Activated T-cell treated with anti-CD3 and anti-CD28 coated beads, Interleukin-2, amount 50 U/mL, for 72 hours (primary cell): Measurements from ENCODE around the gene GPR37L1. TPM values are rescaled to one million over a fixed set of nuclear protein-coding genes. Genes with fewer than 3 reads are reported as not detected.
A peak's percentile ranks its signal among the peaks of the same experiment; 100 is the strongest.

Source experiments
- ATAC-seq, 2 donors: fragments of 150-1000 bp; cut with Tn5 transposase; replicated peaks in 1 of 2; 2 replicates each; pipeline ENCODE4 v1.10.0; 2021; ENCODE audit warnings: moderate library complexity in 2 of 2, mild to moderate bottlenecking in 1 of 2
- DNase-seq, 2 donors: peaks; one replicate each; pipeline ENCODE4 v3.0.0; 2021 to 2022; ENCODE audit warnings: mixed read lengths in 1 of 2
- H3K27ac Mint-ChIP-seq: one replicate; pipeline ENCODE4 v1.8.0; 2022; ENCODE audit warnings: mild to moderate bottlenecking, moderate library complexity, mixed read lengths
- H3K27me3 Mint-ChIP-seq: one replicate; pipeline ENCODE4 v1.8.0; 2022; ENCODE audit warnings: low read depth, mixed read lengths
- H3K36me3 Mint-ChIP-seq, 2 donors: one replicate each; pipeline ENCODE4 v1.8.0; 2022; ENCODE audit warnings: mixed read lengths in 2 of 2, mild to moderate bottlenecking in 1 of 2; ENCODE audit not compliant: insufficient read depth in 2 of 2
- H3K4me1 Mint-ChIP-seq: one replicate; pipeline ENCODE4 v1.8.0; 2022; ENCODE audit warnings: low read depth, mixed read lengths
- H3K4me3 Mint-ChIP-seq, 2 donors: one replicate each; pipeline ENCODE4 v1.8.0; 2022; ENCODE audit warnings: mild to moderate bottlenecking in 2 of 2, mixed read lengths in 2 of 2, moderate library complexity in 2 of 2
- H3K9me3 Mint-ChIP-seq, 2 donors: one replicate each; pipeline ENCODE4 v1.8.0; 2022; ENCODE audit warnings: mixed read lengths in 2 of 2
- total RNA-seq, 2 donors: library from RNA; stranded (reverse); gene quantifications; one replicate each; pipeline ENCODE4 v1.2.3, GENCODE V29; 2022

GPR37L1 gene
- total RNA-seq, 2 donors from 2014 or later: not detected

GRCh38 chr1:202146279-202146678 is 23.6 kb downstream of the GPR37L1 start:
- H3K36me3 Mint-ChIP-seq: peaks cover 15 to 19% of the 10 kb centered on the region in 2 donors
- H3K27ac Mint-ChIP-seq: no peak overlapping the region
- ATAC-seq: no peak
- peaks cover 47% of the 10 kb centered on the region for H3K4me1 Mint-ChIP-seq
- no peak for DNase-seq
- H3K9me3 Mint-ChIP-seq: no peaks in the 10 kb centered on the region
- peak overlapping the region in 1 of 2 donors; percentile 47 for H3K4me3 Mint-ChIP-seq
- H3K27me3 Mint-ChIP-seq: no peaks in the 10 kb centered on the region

GRCh38 chr1:202146993-202147392 is 24.3 kb downstream of the GPR37L1 start:
- no peak overlapping the region for H3K27ac Mint-ChIP-seq
- DNase-seq (no peak), ATAC-seq (no peak)
- H3K4me3 Mint-ChIP-seq: no peak overlapping the region
- peaks cover 44% of the 10 kb centered on the region for H3K4me1 Mint-ChIP-seq
- H3K36me3 Mint-ChIP-seq: peaks cover 15 to 24% of the 10 kb centered on the region in 2 donors
- H3K27me3 Mint-ChIP-seq: no peaks in the 10 kb centered on the region
- no peaks in the 10 kb centered on the region for H3K9me3 Mint-ChIP-seq

GRCh38 chr1:202148391-202148790 is 25.7 kb downstream of the GPR37L1 start:
- Mint-ChIP-seq H3K4me3 (no peak overlapping the region), H3K36me3 (peaks cover 15 to 34% of the 10 kb centered on the region in 2 donors), H3K27ac (peak overlapping the region; percentile 5), H3K4me1 (peaks cover 32% of the 10 kb centered on the region), H3K27me3 (no peaks in the 10 kb centered on the region), H3K9me3 (no peaks in the 10 kb centered on the region)
- DNase-seq (no peak), ATAC-seq (no peak)

- no peak for DNase-seq
- Mint-ChIP-seq H3K36me3 (peaks cover 14 to 39% of the 10 kb centered on the region in 2 donors), H3K4me3 (no peak overlapping the region), H3K4me1 (peaks cover 32% of the 10 kb centered on the region), H3K27me3 (no peaks in the 10 kb centered on the region), H3K9me3 (no peaks in the 10 kb centered on the region), H3K27ac (no peak overlapping the region)
- ATAC-seq: no peak
Observed at GRCh38 chr1:202149566-202149965, 26.8 kb downstream of the GPR37L1 start.

- Mint-ChIP-seq H3K27ac (no peak overlapping the region), H3K9me3 (no peaks in the 10 kb centered on the region), H3K4me3 (no peak overlapping the region), H3K36me3 (peaks cover 17 to 42% of the 10 kb centered on the region in 2 donors), H3K4me1 (peaks cover 36% of the 10 kb centered on the region), H3K27me3 (no peaks in the 10 kb centered on the region)
- DNase-seq: no peak
- no peak for ATAC-seq
Observed at GRCh38 chr1:202150187-202150586, 27.5 kb downstream of the GPR37L1 start.

- no peak overlapping the region for H3K27ac Mint-ChIP-seq
- H3K4me3 Mint-ChIP-seq: no peak overlapping the region
- DNase-seq: no peak
- peaks cover 36% of the 10 kb centered on the region for H3K4me1 Mint-ChIP-seq
- peaks cover 17 to 45% of the 10 kb centered on the region in 2 donors for H3K36me3 Mint-ChIP-seq
- H3K9me3 Mint-ChIP-seq: no peaks in the 10 kb centered on the region
- no peak for ATAC-seq
- H3K27me3 Mint-ChIP-seq: no peaks in the 10 kb centered on the region
Observed at GRCh38 chr1:202150602-202151001, 27.9 kb downstream of the GPR37L1 start.

- Mint-ChIP-seq H3K4me3 (no peak overlapping the region), H3K27ac (peak overlapping the region; percentile 9)
Observed at GRCh38 chr1:202151045-202151444, 28.3 kb downstream of the GPR37L1 start.

GRCh38 chr1:202152399-202152798 is 29.7 kb downstream of the GPR37L1 start:
- H3K4me1 Mint-ChIP-seq: peaks cover 48% of the 10 kb centered on the region
- ATAC-seq: no peak
- no peak overlapping the region for H3K4me3 Mint-ChIP-seq
- no peak overlapping the region for H3K27ac Mint-ChIP-seq
- no peak for DNase-seq
- no peaks in the 10 kb centered on the region for H3K9me3 Mint-ChIP-seq
- H3K27me3 Mint-ChIP-seq: no peaks in the 10 kb centered on the region
- H3K36me3 Mint-ChIP-seq: peaks cover 23 to 52% of the 10 kb centered on the region in 2 donors

More at GRCh38 chr1:202151045-202151444, 28.3 kb downstream of the GPR37L1 start:
- Mint-ChIP-seq H3K27me3 (no peaks in the 10 kb centered on the region), H3K36me3 (peaks cover 19 to 47% of the 10 kb centered on the region in 2 donors), H3K9me3 (no peaks in the 10 kb centered on the region), H3K4me1 (peaks cover 38% of the 10 kb centered on the region)
- ATAC-seq (no peak), DNase-seq (no peak)

GRCh38 chr1:202153284-202153683 is 30.6 kb downstream of the GPR37L1 start:
- Mint-ChIP-seq H3K27me3 (no peaks in the 10 kb centered on the region), H3K27ac (peak overlapping the region; percentile 74), H3K4me3 (no peak overlapping the region), H3K36me3 (peaks cover 20 to 57% of the 10 kb centered on the region in 2 donors), H3K9me3 (no peaks in the 10 kb centered on the region), H3K4me1 (peaks cover 51% of the 10 kb centered on the region)
- DNase-seq (no peak), ATAC-seq (no peak)

GRCh38 chr1:202154148-202154765 is 31.5 kb downstream of the GPR37L1 start:
- no peaks in the 10 kb centered on the region for H3K27me3 Mint-ChIP-seq
- H3K4me1 Mint-ChIP-seq: peaks cover 61% of the 10 kb centered on the region
- no peaks in the 10 kb centered on the region for H3K9me3 Mint-ChIP-seq
- H3K4me3 Mint-ChIP-seq: peak overlapping the region in 1 of 2 donors; percentile 38
- ATAC-seq: no peak
- H3K36me3 Mint-ChIP-seq: peaks cover 22 to 59% of the 10 kb centered on the region in 2 donors
- peak overlapping the region; percentile 85 for H3K27ac Mint-ChIP-seq
- no peak for DNase-seq

- ATAC-seq: peak; percentile 38 to 45
- Mint-ChIP-seq H3K9me3 (no peaks in the 10 kb centered on the region), H3K27me3 (no peaks in the 10 kb centered on the region), H3K27ac (peak overlapping the region; percentile 85), H3K36me3 (peaks cover 26 to 63% of the 10 kb centered on the region in 2 donors), H3K4me3 (peak overlapping the region in 1 of 2 donors; percentile 38), H3K4me1 (peaks cover 66% of the 10 kb centered on the region)
- peak; percentile 45 to 55 for DNase-seq
Observed at GRCh38 chr1:202154766-202155477, 32.2 kb downstream of the GPR37L1 start.

GRCh38 chr1:202155478-202156021 is 32.8 kb downstream of the GPR37L1 start:
- Mint-ChIP-seq H3K4me1 (peaks cover 66% of the 10 kb centered on the region), H3K9me3 (no peaks in the 10 kb centered on the region), H3K27me3 (no peaks in the 10 kb centered on the region), H3K4me3 (no peak overlapping the region), H3K27ac (no peak overlapping the region), H3K36me3 (peaks cover 27 to 58% of the 10 kb centered on the region in 2 donors)
- ATAC-seq: no peak
- DNase-seq: no peak

GRCh38 chr1:202156590-202156989 is 33.9 kb downstream of the GPR37L1 start:
- peaks cover 68% of the 10 kb centered on the region for H3K4me1 Mint-ChIP-seq
- peak overlapping the region; percentile 17 to 41 for H3K4me3 Mint-ChIP-seq
- no peaks in the 10 kb centered on the region for H3K9me3 Mint-ChIP-seq
- no peak for DNase-seq
- peaks cover 22 to 48% of the 10 kb centered on the region in 2 donors for H3K36me3 Mint-ChIP-seq
- ATAC-seq: no peak
- no peaks in the 10 kb centered on the region for H3K27me3 Mint-ChIP-seq
- H3K27ac Mint-ChIP-seq: peak overlapping the region; percentile 57
